ENCODE data around the gene PRKD3.

PRKD3 gene

GRCh38 chr2:37342591-37343220, 18.1 kb upstream of the PRKD3 start:
- DNase-seq: no peak

- DNase-seq: no peak
These were observed 16.0 kb upstream of the PRKD3 start for GRCh38 chr2:37340637-37341036.

GRCh38 chr2:37338933-37339332, 14.3 kb upstream of the PRKD3 start:
- no peak for DNase-seq

- DNase-seq: no peak
These were observed 13.1 kb upstream of the PRKD3 start for GRCh38 chr2:37337620-37338280.

DNA sequence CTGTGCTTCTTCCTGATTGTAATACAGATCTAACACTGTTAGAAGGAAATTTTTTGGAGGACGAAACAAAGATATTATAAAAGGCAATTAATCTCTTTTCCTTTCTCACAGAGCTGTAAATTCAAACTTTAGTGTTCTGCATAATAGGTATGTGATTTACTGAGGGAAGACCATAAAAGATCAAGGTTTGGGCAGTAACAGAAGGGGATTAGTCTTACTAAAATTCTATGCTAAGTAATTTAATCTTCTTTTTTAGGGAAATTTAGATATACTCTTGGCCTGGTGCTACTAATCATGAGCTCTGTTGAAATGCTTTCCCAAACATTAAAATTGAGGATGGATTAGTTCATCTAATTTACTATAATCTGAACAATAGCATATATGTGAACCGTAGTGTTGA, 11.0 kb upstream of the PRKD3 start:
- DNase-seq: no peak

DNA sequence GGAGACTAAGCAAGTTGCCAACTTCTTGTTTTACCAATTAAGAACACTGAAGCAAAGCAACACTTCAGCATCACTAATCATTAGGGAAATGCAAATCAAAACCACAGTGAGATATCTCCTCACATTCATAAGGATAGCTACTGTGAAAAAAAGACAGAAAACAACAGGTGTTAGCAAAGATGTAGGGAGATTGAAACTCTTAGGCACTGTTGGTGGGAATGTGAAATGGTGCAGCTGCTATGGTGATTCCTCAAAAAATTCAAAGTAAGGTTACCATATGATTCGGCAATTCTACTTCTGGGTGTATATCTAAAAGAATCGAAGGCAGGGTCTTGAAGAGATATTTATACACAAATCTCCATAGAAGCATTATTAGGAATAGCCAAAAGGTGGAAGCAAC, 8.6 kb upstream of the PRKD3 start:
- no peak for DNase-seq

- no peak for DNase-seq
These were observed 7.9 kb upstream of the PRKD3 start for GRCh38 chr2:37332560-37332959.

DNA sequence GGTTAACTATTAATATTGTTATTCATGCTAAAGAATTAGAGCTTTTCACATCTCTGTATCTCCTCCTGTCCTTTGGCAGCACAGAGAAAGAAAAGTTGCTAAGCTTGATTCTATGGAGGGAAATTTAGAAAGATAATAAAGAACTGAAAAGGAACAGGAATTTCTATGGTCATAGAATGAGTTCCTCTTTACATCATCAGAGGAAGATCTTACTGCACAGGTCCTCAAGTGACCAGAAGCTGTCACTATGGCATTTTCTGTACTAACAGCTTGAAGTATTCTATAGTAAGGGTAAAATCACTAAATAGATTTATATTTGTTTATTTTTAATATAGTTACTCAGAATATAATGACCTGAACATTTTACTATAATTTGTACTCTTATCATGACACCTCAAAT, 6.0 kb upstream of the PRKD3 start:
- DNase-seq: no peak

GRCh38 chr2:37326866-37327634, 2.4 kb upstream of the PRKD3 start:
- DNase-seq: no peak

- DNase-seq: no peak
These were observed 1.7 kb upstream of the PRKD3 start for GRCh38 chr2:37326285-37326684.

GRCh38 chr2:37325625-37326071, 1.0 kb upstream of the PRKD3 start:
- DNase-seq: no peak

GRCh38 chr2:37324536-37324785, 172 bp downstream of the PRKD3 start:
- no peak for DNase-seq

DNA sequence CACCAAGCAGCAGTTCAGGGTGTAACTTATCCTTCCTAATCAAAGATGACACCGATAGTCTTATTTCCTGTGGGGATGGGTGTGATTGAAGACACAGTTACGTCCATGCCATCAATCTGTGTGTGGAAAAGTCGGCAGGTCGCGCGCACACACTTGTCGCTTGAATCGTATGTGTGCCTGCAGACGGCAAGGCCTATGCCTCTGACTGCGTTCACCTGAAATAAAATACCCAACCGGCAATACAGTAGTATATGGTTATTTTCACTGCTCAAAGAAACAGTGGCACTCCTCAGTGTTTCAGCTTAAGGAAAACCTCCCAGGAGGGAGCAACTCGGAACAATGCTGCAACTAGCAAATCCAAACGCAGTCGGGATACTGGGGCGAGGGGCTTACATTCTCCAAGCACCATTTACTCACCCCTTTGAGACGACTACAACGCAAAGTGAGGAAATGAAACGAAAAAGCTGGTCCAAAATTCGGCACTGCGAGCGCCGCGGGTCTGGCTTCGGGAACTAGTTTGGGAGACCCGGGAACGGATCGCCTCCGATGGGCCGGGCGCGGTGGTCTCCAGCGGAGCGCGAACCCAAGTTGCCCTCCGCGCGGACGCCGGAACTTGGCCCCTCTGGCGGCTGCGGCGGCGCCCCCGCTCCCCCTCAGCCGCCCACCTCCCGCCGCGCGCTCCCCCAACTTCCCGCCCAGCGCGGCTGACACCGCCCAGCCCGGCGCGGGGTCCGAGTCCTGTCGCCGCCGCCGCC, 675 bp downstream of the PRKD3 start:
- no peak for DNase-seq

DNA sequence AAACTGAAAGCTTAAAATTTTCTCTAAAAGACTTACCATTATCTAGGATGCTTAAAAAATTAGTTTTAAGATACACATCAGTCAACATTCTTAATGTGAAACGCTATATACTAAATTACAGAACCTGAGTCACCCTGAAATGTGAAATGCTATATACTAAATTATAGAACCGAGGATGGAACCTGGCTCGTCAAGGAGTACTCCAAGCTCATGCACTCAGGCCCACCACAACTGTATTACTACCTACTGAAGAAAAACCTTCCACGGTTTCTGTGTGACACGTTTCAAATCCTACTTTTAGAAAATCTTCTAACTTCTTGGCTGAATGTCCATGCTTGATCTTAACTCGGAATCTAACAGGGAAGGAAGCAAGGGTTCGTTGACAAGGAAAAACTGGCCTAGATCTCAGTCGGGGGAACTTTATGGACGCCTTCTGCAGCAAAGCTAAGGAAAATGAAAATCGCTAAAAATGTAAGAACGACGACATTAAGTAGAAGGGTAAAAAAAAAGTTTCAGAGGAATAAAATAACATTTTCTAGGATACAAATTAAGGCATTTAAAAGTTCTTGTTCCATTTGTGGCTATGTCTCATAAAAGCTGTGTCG, 1.4 kb downstream of the PRKD3 start:
- DNase-seq: no peak

DNA sequence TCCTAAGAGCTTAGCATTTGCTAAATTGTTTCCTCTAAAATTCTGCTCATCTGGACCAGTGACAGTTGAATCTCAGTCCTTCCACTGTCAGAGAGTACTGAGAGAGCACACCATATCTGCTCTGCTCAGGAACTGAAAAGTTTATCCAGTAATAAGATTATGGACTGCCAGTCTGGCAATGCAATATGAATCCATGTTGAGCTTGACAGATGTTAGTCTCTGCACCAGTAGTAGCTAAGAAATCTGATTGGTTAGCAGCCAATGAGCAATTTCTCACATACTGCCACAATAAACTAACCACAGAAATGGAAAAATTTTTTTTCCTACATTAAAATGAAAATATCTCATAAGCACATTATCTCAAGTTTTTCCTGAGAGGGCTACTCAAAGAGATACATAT, 2.3 kb downstream of the PRKD3 start:
- DNase-seq: no peak

- DNase-seq: no peak
These were observed 3.5 kb downstream of the PRKD3 start for GRCh38 chr2:37321029-37321682.

- no peak for DNase-seq
These were observed 4.7 kb downstream of the PRKD3 start for GRCh38 chr2:37319754-37320609.

DNA sequence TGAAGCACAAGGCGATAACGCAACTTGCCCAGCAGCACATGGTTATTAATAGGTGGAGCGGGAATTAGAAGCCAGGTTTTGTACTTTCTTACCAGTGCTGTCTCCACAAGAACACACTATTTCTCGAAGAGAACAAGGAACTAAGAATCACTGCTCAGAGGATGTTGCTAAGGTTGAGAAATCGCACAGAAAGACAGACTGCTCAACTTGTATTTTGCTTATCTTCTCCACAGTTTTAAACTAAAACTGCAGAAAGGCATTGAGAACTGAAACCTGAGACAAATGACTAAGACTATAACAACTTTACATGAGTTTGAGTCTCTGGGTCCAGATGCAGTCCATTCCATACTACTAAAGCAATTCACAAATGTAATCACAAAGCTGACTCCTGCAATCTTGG, 6.2 kb downstream of the PRKD3 start:
- DNase-seq: no peak

GRCh38 chr2:37317746-37318145, 6.9 kb downstream of the PRKD3 start:
- no peak for DNase-seq

- DNase-seq: no peak
These were observed 8.5 kb downstream of the PRKD3 start for GRCh38 chr2:37316181-37316580.

DNA sequence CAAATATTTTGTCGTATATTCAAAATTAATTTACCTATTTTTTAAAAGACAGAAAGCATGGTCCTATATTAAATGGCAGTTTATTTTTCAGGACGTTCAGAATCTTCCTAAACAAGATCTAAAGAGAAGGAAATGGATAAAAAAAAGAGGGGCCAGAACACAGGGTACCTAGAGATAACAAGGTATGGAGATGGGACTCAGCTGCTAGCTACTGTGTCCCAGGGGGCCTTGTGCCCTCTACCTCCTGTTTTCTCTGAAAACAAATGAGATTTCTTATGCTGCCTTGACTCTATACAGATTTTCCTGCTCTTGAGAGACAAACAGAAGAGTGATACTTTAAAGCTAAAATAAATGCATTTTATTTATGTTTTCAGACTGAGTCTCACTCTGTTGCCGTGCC, 9.3 kb downstream of the PRKD3 start:
- DNase-seq: no peak

DNA sequence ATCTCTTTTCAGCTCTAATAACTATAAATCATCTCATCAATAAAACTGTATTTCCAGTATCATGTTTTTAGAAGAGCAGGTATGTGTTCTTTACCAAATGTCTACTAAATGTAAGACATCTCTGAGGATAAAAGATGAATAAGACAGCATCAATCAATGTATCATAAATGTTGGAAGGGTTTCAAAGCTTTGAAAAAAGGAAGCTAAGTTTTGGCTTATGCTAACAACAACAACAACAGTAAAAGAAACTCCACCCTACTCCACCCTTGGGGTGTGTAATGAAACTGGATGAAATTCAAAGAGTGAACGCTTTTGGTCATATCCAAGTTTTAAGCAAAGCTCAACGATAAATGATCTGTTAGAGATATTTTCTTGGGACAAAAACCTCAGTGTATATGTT, 17.1 kb downstream of the PRKD3 start:
- DNase-seq: no peak
